Endothelial cell of umbilical vein (primary cell): ENCODE measurements around the gene LHFPL2.

Source experiments
- MYC ChIP-seq: IDR thresholded peaks from one replicate; pipeline ENCODE4 v1.6.1; 2011; ENCODE audit warnings: mild to moderate bottlenecking, low read depth, low read length
- POLR2A ChIP-seq: IDR thresholded peaks from 2 replicates; pipeline ENCODE4 v1.6.1; 2012; ENCODE audit warnings: low read depth, mild to moderate bottlenecking, control low read depth, low read length
- POLR2AphosphoS5 ChIP-seq: IDR thresholded peaks from 2 replicates; pipeline ENCODE4 v1.6.1; 2012; ENCODE audit warnings: low read depth, mild to moderate bottlenecking, control low read depth, low read length, moderate library complexity; ENCODE audit not compliant: insufficient read depth
- TF ChIP-seq, protein P1 (sequence below), 2 donors: IDR thresholded peaks; 1 replicate in 1 of 2; 2 replicates in 1 of 2; pipeline ENCODE4 v1.5.1; 2011; ENCODE audit warnings: low read length in 2 of 2, mild to moderate bottlenecking in 2 of 2, moderate library complexity in 2 of 2, control low read depth in 1 of 2, inconsistent platforms in 1 of 2, low read depth in 1 of 2; ENCODE audit not compliant: insufficient read depth in 1 of 2; ENCODE audit errors: extremely low read depth in 1 of 2

DNA sequence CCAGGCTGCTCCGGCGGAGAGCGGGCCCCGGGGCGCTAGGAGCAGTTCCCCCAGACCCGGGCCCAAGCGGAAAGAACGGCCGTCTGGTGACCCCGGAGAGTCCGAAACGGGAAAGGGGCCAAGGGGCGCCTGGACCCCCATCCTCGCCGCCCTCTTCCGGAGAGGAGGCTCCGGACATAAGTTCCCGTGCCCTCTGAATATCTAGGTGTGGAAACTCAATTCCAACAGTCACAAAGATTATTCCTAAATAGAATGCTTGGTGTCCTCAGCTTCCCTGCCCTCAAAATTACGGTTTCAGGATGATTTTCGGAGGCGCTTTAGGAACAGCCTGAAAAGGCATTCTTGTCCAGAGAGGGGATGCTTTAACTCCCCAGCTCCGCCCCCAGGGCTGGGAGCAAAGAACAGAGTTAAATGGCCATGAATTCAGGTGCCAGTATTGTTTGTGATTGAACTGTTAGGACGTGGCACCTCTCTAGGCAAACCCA lies 681 bp upstream of the LHFPL2 start:
- TF ChIP-seq MYC, result no peak
- TF ChIP-seq POLR2A, result no peak
- TF ChIP-seq, protein P1, sequence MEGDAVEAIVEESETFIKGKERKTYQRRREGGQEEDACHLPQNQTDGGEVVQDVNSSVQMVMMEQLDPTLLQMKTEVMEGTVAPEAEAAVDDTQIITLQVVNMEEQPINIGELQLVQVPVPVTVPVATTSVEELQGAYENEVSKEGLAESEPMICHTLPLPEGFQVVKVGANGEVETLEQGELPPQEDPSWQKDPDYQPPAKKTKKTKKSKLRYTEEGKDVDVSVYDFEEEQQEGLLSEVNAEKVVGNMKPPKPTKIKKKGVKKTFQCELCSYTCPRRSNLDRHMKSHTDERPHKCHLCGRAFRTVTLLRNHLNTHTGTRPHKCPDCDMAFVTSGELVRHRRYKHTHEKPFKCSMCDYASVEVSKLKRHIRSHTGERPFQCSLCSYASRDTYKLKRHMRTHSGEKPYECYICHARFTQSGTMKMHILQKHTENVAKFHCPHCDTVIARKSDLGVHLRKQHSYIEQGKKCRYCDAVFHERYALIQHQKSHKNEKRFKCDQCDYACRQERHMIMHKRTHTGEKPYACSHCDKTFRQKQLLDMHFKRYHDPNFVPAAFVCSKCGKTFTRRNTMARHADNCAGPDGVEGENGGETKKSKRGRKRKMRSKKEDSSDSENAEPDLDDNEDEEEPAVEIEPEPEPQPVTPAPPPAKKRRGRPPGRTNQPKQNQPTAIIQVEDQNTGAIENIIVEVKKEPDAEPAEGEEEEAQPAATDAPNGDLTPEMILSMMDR (IDR thresholded peaks at IDR 0.05; ENCODE audit: extremely low read depth in 1 of 2, insufficient read depth in 1 of 2, low read depth in 1 of 2, low read length in 2 of 2), result no peak
- no peak for TF ChIP-seq POLR2AphosphoS5
